CD14-positive monocyte (primary cell): ENCODE measurements around the gene PSME1. TPM values are rescaled to one million over a fixed set of nuclear protein-coding genes. Genes with fewer than 3 reads are reported as not detected.

Experiments used
- DNase-seq, 3 donors: peaks; one replicate each; pipeline ENCODE4 v3.0.0-alpha.2; 2011 to 2022
- H2AFZ ChIP-seq: 2 replicates; pipeline ENCODE4 v1.6.0; 2012; ENCODE audit warnings: mild to moderate bottlenecking, low read depth, low read length, inconsistent platforms; ENCODE audit not compliant: insufficient read depth, poor library complexity, severe bottlenecking
- H3K27ac ChIP-seq, 2 donors: 1 replicate in 1 of 2; 2 replicates in 1 of 2; pipeline ENCODE4 v1.5.1; 2012 to 2013; ENCODE audit warnings: low read length in 2 of 2, control low read depth in 1 of 2, inconsistent platforms in 1 of 2, low read depth in 1 of 2, mild to moderate bottlenecking in 1 of 2
- H3K27me3 ChIP-seq, 2 donors: one replicate each; pipeline versions ENCODE4 v1.6.0 to v1.6.1; 2011 to 2013; ENCODE audit warnings: low read length in 2 of 2; ENCODE audit not compliant: control insufficient read depth in 2 of 2, insufficient read depth in 2 of 2
- H3K36me3 ChIP-seq, 2 donors: replicated peaks in 1 of 2; 1 replicate in 1 of 2; 2 replicates in 1 of 2; pipeline versions ENCODE4 v1.5.1 to v1.6.1; 2012 to 2013; ENCODE audit warnings: low read length in 2 of 2, control low read depth in 1 of 2, inconsistent platforms in 1 of 2, mild to moderate bottlenecking in 1 of 2; ENCODE audit not compliant: insufficient read depth in 2 of 2, control insufficient read depth in 1 of 2
- H3K4me1 ChIP-seq, 2 donors: 1 replicate in 1 of 2; 2 replicates in 1 of 2; pipeline versions ENCODE4 v1.5.1 to v1.6.1; 2012 to 2013; ENCODE audit warnings: low read length in 2 of 2, control low read depth in 1 of 2, inconsistent platforms in 1 of 2, mild to moderate bottlenecking in 1 of 2, moderate library complexity in 1 of 2; ENCODE audit not compliant: insufficient read depth in 2 of 2, control insufficient read depth in 1 of 2
- H3K4me2 ChIP-seq: replicated peaks from 2 replicates; pipeline ENCODE3; 2012; ENCODE audit warnings: low read length, moderate library complexity, mild to moderate bottlenecking; ENCODE audit not compliant: poor library complexity, severe bottlenecking; ENCODE audit errors: extremely low read depth
- H3K4me3 ChIP-seq, 3 experiments: fragments of 200-600 bp in 1 of 3; sonication (generic) in 1 of 3; replicated peaks in 1 of 3; 1 replicate in 2 of 3; 2 replicates in 1 of 3; pipeline ENCODE4 v1.5.1; 2011 to 2013; ENCODE audit warnings: low read length in 3 of 3, mild to moderate bottlenecking in 3 of 3, control low read depth in 2 of 3, low read depth in 2 of 3, inconsistent platforms in 1 of 3, moderate library complexity in 1 of 3
- H3K79me2 ChIP-seq: 2 replicates; pipeline ENCODE4 v1.6.0; 2012; ENCODE audit warnings: mild to moderate bottlenecking, control low read depth, inconsistent platforms, low read length, moderate library complexity; ENCODE audit not compliant: insufficient read depth
- H3K9ac ChIP-seq: 2 replicates; pipeline ENCODE4 v1.6.0; 2017; ENCODE audit warnings: low read length, mild to moderate bottlenecking; ENCODE audit not compliant: insufficient read depth, poor library complexity, severe bottlenecking
- H3K9me3 ChIP-seq, 2 donors: replicated peaks in 1 of 2; 1 replicate in 1 of 2; 2 replicates in 1 of 2; pipeline versions ENCODE4 v1.5.1 to v1.6.1; 2012 to 2013; ENCODE audit warnings: low read length in 2 of 2, control low read depth in 1 of 2; ENCODE audit not compliant: control insufficient read depth in 1 of 2, insufficient read depth in 1 of 2
- H4K20me1 ChIP-seq: 2 replicates; pipeline ENCODE4 v1.6.0; 2012; ENCODE audit warnings: mild to moderate bottlenecking, low read length, control low read depth, moderate library complexity; ENCODE audit not compliant: insufficient read depth
- H3K27ac Mint-ChIP-seq, 7 donors: one replicate each; pipeline ENCODE4 v1.8.0; 2020; ENCODE audit warnings: mild to moderate bottlenecking in 7 of 7, mixed read lengths in 7 of 7, moderate library complexity in 6 of 7, inconsistent platforms in 2 of 7
- H3K27me3 Mint-ChIP-seq, 3 donors: one replicate each; pipeline ENCODE4 v1.8.0; 2021 to 2022; ENCODE audit warnings: low read depth in 3 of 3, mild to moderate bottlenecking in 3 of 3, mixed read lengths in 3 of 3, moderate library complexity in 3 of 3, inconsistent platforms in 1 of 3
- H3K36me3 Mint-ChIP-seq, 2 donors: one replicate each; pipeline ENCODE4 v1.8.0; 2020; ENCODE audit warnings: mixed read lengths in 2 of 2, inconsistent platforms in 1 of 2, mild to moderate bottlenecking in 1 of 2
- H3K4me1 Mint-ChIP-seq: one replicate; pipeline ENCODE4 v1.8.0; 2020; ENCODE audit warnings: mild to moderate bottlenecking, mixed read lengths
- H3K4me3 Mint-ChIP-seq, 2 donors: one replicate each; pipeline ENCODE4 v1.8.0; 2020; ENCODE audit warnings: mild to moderate bottlenecking in 2 of 2, mixed read lengths in 2 of 2, moderate library complexity in 1 of 2
- H3K9me3 Mint-ChIP-seq, 7 donors: one replicate each; pipeline ENCODE4 v1.8.0; 2020 to 2022; ENCODE audit warnings: mixed read lengths in 7 of 7, mild to moderate bottlenecking in 6 of 7, moderate library complexity in 6 of 7, inconsistent platforms in 2 of 7
- WGBS: methylation state at CpG from one replicate; pipeline ENCODE4 v1.1.5; 2013; ENCODE audit warnings: missing lambda C conversion rate; ENCODE audit not compliant: insufficient coverage; 5-methylcytosine and 5-hydroxymethylcytosine counted together
- intact Hi-C, 2 donors: fragments of 100-400 bp; cut with micrococcal nuclease; formaldehyde crosslinking; loops; one replicate each; pipeline versions ENCODE4 v1.15.0 to v1.15.1; 2023
- polyA plus RNA-seq, 3 donors: library from polyadenylated mRNA; depleted of rRNA in 1 of 3; unstranded in 2 of 3; stranded (reverse) in 1 of 3; fragments of 300-500 nt in 2 of 3; fragments of >200 nt in 1 of 3; fragmentation: Illumina TruSeq in 2 of 3; gene quantifications; 1 replicate in 2 of 3; 2 replicates in 1 of 3; pipeline ENCODE4 v1.2.3, GENCODE V29; 2012 to 2021
- TF ChIP-seq, protein P1 (sequence below): fragments of 200-600 bp; IDR thresholded peaks from one replicate; pipeline ENCODE4 v1.8.0; 2022; ENCODE audit warnings: antibody characterized with exemption, mild to moderate bottlenecking

The PSME1 gene
- polyA plus RNA-seq, 3 donors = 435 to 759 (median 729) TPM

- H3K27ac ChIP-seq = no peak overlapping the region
- WGBS = no CpG with 5 or more reads among the region's 4 CpGs
- H4K20me1 ChIP-seq = no peaks in the 10 kb centered on the region
- H3K4me3 Mint-ChIP-seq = no peak overlapping the region
- H3K36me3 ChIP-seq = peaks cover 64 to 74% of the 10 kb centered on the region in 2 donors
- H3K36me3 Mint-ChIP-seq = peaks cover 59 to 86% of the 10 kb centered on the region in 2 donors
- DNase-seq = no peak
- no peaks in the 10 kb centered on the region for H3K4me1 ChIP-seq
- H2AFZ ChIP-seq = no peak overlapping the region
- intact Hi-C loops = no loop called here
- H3K4me3 ChIP-seq = no peak overlapping the region
- no peaks in the 10 kb centered on the region for H3K9me3 ChIP-seq
- TF ChIP-seq, protein P1, sequence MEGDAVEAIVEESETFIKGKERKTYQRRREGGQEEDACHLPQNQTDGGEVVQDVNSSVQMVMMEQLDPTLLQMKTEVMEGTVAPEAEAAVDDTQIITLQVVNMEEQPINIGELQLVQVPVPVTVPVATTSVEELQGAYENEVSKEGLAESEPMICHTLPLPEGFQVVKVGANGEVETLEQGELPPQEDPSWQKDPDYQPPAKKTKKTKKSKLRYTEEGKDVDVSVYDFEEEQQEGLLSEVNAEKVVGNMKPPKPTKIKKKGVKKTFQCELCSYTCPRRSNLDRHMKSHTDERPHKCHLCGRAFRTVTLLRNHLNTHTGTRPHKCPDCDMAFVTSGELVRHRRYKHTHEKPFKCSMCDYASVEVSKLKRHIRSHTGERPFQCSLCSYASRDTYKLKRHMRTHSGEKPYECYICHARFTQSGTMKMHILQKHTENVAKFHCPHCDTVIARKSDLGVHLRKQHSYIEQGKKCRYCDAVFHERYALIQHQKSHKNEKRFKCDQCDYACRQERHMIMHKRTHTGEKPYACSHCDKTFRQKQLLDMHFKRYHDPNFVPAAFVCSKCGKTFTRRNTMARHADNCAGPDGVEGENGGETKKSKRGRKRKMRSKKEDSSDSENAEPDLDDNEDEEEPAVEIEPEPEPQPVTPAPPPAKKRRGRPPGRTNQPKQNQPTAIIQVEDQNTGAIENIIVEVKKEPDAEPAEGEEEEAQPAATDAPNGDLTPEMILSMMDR = no peak
- no peaks in the 10 kb centered on the region for H3K27me3 ChIP-seq
- H3K79me2 ChIP-seq = peaks cover 2% of the 10 kb centered on the region
- H3K27ac Mint-ChIP-seq = no peak overlapping the region
- no peak overlapping the region for H3K4me2 ChIP-seq
- H3K9me3 Mint-ChIP-seq = no peaks in the 10 kb centered on the region
- H3K9ac ChIP-seq = no peak overlapping the region
- peaks cover 5% of the 10 kb centered on the region for H3K4me1 Mint-ChIP-seq
- H3K27me3 Mint-ChIP-seq = peaks cover 0 to 5% (median 0%) of the 10 kb centered on the region in 3 donors
Measured at GRCh38 chr14:24122416-24122815, 13.6 kb upstream of the PSME1 start.

DNA sequence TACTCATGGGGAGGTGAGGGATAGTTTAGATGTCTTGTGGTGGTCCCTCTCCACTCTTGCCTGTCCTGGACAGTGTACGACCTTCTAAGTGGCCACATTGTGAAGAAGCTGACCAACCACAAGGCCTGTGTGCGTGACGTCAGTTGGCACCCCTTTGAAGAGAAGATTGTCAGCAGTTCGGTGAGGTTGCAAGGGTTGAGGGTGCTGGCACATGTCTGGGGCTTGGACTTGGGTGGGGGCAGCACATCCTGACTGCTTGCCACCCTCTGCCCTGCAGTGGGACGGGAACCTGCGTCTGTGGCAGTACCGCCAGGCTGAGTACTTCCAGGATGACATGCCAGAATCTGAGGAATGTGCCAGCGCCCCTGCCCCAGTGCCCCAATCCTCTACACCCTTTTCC lies 13.1 kb upstream of the PSME1 start:
- no peak overlapping the region for H3K27ac ChIP-seq
- H3K79me2 ChIP-seq = no peaks in the 10 kb centered on the region
- no peaks in the 10 kb centered on the region for H3K27me3 ChIP-seq
- Mint-ChIP-seq H3K36me3 (peaks cover 55 to 82% of the 10 kb centered on the region in 2 donors), H3K27me3 (peaks cover 0 to 5% (median 0%) of the 10 kb centered on the region in 3 donors), H3K9me3 (no peaks in the 10 kb centered on the region), H3K27ac (peak overlapping the region in 2 of 7 donors; percentile 39 to 57), H3K4me3 (no peak overlapping the region), H3K4me1 (peaks cover 4% of the 10 kb centered on the region)
- H3K9me3 ChIP-seq = no peaks in the 10 kb centered on the region
- H3K4me1 ChIP-seq = no peaks in the 10 kb centered on the region
- TF ChIP-seq, protein P1 = no peak
- DNase-seq = no peak
- H2AFZ ChIP-seq = no peak overlapping the region
- intact Hi-C loops = no loop called here
- 93% methylated on average over 6 of the region's 8 CpGs for WGBS
- H3K4me3 ChIP-seq = no peak overlapping the region
- no peaks in the 10 kb centered on the region for H4K20me1 ChIP-seq
- peaks cover 59 to 69% of the 10 kb centered on the region in 2 donors for H3K36me3 ChIP-seq
- H3K9ac ChIP-seq = no peak overlapping the region
- no peak overlapping the region for H3K4me2 ChIP-seq
